Measurements from ENCODE around the gene KRT75.

The KRT75 gene

DNA sequence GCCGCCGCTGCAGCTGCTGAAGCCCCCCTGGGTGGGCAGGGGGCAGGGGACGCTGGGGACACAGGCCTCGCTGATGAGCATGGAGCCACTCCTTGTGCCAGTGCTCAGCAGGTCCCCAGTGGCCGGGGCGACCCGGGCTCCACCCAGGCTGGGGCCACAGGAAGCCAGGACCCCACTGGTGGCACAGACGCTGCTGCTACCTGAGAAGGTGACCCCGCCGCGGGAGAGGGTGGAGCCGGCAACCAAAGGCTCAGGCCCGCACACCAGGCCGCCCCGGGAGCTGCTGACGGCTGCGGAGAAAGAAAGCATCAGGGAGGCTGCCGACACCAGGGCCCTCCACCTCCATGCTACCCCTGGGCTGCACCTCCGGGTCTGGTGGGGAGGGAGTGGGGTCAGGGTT, 56.1 kb downstream of the KRT75 start:
- no peak for DNase-seq (ENCODE audit: low read depth)
- no peak overlapping the region for H3K4me3 ChIP-seq (ENCODE audit: low read depth, low read length)
- TF ChIP-seq, protein P1, sequence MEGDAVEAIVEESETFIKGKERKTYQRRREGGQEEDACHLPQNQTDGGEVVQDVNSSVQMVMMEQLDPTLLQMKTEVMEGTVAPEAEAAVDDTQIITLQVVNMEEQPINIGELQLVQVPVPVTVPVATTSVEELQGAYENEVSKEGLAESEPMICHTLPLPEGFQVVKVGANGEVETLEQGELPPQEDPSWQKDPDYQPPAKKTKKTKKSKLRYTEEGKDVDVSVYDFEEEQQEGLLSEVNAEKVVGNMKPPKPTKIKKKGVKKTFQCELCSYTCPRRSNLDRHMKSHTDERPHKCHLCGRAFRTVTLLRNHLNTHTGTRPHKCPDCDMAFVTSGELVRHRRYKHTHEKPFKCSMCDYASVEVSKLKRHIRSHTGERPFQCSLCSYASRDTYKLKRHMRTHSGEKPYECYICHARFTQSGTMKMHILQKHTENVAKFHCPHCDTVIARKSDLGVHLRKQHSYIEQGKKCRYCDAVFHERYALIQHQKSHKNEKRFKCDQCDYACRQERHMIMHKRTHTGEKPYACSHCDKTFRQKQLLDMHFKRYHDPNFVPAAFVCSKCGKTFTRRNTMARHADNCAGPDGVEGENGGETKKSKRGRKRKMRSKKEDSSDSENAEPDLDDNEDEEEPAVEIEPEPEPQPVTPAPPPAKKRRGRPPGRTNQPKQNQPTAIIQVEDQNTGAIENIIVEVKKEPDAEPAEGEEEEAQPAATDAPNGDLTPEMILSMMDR (conservative IDR thresholded peaks at IDR 0.05; ENCODE audit: low read depth, low read length) = no peak

DNA sequence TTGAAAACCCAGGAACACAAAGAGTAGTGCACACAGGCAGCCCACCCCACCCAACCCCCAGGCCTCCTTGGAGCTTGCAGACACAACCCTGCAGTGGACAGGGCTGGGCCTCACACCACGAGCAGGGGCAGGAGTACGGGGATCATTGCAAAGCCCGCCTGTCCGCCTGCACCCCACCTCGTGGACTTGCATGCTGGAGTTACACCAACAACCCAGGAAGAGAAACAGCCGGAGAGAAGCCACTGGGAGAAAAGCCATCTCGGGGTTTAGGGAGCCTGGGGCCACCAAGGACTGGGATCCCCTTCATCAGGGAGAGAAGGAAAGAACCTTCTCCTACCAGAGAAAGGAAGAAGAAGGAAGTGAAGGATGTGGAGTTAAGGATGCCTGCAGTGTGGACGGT, 56.9 kb downstream of the KRT75 start:
- TF ChIP-seq, protein P1 (conservative IDR thresholded peaks at IDR 0.05; ENCODE audit: low read depth, low read length) = no peak
- DNase-seq (ENCODE audit: low read depth) = no peak

More for the DNA sequence above, 56.9 kb downstream of the KRT75 start:
- H3K4me3 ChIP-seq (ENCODE audit: low read depth, low read length) = no peak overlapping the region

Data from choroid plexus epithelial cell (primary cell).